HG03139 (cell line): ENCODE data around the gene TWIST1.

Source experiments
- ATAC-seq: cut with Tn5 transposase; IDR thresholded peaks from one replicate; pipeline ENCODE4 v1.9.1; 2021; ENCODE audit not compliant: unreplicated experiment

TWIST1 gene

DNA sequence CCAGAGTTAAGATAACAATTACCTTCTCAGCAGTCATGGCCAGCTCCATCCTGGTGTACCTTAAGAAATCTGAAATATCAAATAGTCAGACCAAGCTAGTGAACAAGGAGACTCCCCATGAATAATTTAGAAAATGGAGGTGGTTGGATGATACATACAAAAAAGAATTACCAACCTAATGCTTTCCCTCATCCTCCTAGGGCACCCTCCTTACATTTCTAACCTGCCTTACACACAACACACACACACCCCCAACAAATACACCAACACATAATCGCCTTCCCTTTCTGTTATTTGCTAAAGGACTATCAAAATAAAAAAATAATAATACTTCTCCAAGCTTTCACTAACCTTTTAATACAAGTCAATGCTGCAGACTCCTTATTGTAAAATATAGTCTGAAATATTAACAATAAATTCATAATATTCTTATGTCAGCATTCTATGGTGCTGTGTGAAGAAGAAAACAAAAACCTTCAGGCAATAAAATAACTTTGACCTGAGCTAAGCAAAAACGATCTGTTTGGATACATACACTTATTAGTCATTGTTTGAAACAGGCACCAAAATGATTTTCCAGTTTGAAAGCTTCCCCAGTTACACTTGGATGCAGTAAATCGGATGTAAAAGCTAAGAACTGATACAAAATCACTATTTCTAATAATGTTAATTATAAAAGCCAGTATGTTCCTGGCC lies 3.4 kb downstream of the TWIST1 start:
- no peak for ATAC-seq

DNA sequence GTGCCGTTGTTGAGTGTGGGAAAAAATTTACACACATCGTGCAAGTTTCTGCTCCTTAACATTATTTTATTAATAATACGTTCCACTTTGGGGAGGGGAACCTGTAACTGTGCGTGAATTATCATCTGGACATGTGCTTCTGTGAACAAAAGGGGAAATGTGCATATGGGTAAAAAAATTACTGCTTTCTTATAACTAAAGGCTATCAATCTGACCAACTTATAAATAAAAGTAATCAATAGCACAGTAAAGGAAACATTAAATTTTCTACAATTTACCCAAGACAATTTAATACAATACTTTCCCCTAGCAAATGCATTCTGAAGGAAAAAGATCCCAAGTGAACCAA lies 4.5 kb downstream of the TWIST1 start:
- no peak for ATAC-seq

DNA sequence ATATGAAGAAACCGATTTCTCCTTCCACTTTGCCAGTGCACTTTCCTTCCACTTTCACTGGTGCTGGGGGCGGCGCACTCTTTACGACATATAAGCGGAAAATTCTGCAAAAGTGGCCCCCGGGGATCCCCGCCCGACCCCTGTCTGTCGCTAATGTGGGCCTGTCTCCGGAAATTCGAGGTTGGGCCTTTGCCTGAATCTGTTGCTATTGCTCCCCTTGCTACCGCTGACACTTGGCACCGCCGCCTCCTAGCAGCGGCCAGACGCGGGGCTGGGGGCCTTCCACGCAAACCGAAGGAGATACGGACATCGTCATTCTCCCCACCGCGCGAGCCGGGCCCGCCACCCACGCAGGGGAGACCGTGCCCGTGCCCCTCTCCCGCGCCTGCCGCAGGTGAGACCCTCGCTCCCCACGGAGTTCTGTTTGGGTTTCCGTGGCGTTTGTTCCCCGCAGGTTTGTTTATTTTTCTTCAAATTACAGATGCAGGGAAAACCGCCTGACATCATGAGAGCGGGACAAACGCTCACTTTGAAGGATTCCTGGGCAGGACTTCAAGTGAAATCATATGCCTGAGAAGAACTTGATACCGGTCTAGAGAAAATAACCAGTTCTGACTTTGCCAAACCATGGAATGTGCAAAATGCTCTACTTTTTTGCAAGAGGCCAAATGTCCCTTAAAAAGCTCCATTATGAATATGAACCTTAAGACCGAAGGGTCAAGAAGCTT lies 5.0 kb downstream of the TWIST1 start:
- ATAC-seq = no peak

DNA sequence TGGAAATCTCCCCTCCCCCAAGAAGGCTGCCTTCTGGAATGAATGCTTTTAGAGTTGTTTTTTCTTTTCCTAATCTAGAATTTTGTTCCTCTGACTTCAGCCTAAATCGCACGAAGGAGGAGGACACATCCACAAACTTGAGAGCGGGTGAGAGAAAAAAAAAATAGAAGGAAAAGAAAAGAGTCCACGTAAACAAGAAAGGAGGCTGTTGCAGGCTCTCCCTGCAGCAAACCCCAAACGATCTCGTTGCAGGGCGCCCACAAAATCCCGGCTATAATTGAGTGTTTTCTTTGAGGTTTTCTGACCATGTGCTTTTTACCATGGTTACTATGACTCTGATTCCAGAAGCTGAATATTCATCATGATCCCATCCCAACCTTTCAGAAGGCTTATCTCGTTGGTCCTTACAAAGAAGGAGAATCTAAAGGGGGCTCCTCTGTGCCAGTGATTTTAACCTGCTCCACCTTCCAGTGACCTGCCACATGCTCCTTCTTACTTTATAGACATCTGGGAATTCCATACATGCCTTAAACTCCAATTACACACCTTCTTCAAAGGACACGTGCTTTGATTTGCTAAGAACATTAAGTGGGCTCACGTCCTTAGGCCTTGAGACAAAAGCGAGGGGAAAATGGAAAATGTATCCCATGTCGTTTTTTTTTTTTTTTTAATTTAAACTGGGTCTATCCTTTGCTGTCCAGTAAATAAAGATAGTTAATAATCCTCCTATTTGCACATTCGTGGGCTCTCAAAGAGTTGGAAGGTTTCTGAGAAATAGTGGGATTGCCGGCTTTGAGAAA lies 5.8 kb downstream of the TWIST1 start:
- ATAC-seq = no peak

DNA sequence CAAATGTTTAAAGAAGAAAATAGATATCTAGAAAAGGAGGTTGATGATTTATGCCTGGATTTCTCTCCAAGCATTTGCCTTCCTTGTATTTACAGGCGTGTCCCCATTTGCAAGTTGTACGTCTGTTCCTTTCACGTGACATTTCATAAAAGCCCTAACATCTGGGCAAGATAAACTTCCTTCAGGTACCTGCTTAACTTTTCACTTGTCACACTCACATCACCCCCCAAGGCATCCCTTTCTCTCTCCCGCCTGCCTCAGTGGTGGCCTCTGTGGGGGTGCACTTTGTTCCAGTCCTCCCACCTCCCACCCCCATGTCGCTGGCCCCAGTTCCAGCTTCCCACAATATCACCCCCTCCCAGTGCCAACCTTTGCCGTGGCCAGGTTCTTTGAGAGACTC lies 6.7 kb downstream of the TWIST1 start:
- no peak for ATAC-seq

- no peak for ATAC-seq
Observed at GRCh38 chr7:19110026-19110730, 7.3 kb downstream of the TWIST1 start.

- ATAC-seq = no peak
Observed at GRCh38 chr7:19109000-19109946, 8.2 kb downstream of the TWIST1 start.

GRCh38 chr7:19107356-19108146 lies 9.9 kb downstream of the TWIST1 start:
- ATAC-seq = no peak

- no peak for ATAC-seq
Observed at GRCh38 chr7:19107081-19107355, 10.4 kb downstream of the TWIST1 start.

DNA sequence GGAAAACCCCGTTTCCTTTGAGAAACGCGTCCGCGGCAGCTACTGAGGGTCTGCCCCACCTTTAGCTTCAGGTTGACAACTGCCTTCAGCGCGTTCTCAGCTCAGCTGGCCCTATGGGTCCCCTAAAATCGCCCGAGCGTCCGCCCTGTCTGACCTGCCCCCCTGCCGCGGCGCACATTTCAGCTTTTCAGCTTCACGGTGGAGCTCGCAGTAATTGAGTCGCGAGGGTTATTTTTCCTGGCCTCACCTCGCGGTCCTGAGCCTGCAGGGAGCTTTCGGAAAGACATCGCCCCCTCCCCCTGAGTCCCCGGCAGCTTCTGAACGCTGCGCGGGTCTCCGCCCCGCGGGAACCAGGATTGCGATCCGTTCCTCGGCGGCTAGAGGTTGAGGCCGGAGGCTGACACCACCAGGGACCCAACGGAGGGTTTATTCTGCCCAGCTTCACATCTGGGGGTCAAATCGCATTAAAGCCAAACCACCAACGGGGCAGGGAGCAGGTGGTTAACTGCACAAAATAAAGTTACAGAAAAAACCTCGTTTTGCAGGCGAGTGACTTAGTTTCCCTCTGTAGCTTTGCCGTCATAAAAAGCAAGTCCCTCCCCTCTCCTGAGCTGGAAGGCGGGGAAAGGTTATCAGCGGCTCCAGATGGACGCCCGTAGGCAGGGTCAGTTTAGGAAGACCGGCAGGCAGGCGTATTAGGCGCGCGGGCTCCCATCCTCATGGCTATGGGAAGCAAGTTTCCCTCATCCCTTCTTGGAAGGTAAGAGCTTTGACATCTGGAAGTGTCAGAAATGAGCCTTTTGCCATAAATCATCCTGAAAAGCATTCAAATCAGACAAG lies 11.0 kb downstream of the TWIST1 start:
- ATAC-seq = no peak

- ATAC-seq = no peak
Observed at GRCh38 chr7:19105546-19105945, 11.9 kb downstream of the TWIST1 start.

- no peak for ATAC-seq
Observed at GRCh38 chr7:19104811-19105210, 12.6 kb downstream of the TWIST1 start.

DNA sequence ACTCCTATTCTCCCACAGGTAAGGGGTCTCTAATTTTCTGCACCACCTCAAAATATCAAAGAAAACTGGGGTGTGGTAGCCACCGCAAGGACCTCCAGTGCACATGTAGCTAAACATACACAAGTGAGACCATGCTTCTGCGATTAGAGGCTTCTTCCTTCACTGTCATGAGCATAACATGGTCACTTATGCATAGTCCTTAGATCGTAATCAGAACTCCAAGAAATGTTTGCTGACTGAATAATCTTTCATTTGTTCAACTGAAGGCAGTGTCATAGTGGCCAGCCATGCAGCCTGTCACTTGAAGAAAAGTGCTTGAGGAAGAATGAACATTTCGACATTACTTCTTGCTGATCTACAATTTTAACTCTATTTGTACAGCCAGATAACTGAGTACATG lies 14.6 kb downstream of the TWIST1 start:
- no peak for ATAC-seq

DNA sequence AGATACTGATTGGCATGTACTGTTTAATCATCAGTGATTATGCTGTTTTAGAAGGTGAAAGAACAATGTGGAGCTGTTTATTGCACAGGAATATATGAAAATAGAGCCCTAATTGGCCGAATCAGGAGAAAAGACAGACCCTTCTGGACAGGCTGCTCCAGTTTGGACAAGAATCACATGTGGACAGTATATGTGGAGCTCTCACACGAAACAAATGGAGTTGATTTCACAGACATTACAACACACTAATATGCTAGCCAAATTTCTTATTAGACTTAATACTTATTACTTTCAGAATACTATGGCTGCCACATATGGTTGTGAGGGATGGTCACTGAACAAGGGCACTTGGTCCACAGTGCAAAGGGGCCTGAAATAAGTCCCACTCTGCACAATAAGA lies 15.5 kb downstream of the TWIST1 start:
- no peak for ATAC-seq

- ATAC-seq = no peak
Observed at GRCh38 chr7:19101472-19101871, 16.0 kb downstream of the TWIST1 start.

DNA sequence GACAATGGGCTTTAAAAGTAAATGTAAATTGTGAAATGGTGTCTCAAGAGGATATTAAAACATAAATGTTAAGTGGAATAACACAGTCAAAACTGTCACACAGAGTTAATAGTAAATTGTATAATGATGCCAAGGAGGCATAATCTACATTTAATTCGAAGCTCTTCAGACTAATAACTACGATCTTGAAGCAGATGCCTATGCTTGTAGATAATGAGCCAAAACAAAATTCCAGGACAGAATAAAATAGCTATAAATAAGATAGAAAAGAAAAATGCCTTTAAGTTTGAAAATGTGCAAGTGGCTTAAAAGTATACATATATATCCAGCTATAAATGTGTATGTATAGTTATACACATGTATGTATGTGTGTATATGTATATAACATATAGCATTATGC lies 17.5 kb downstream of the TWIST1 start:
- ATAC-seq = no peak

GRCh38 chr7:19099194-19099593 lies 18.2 kb downstream of the TWIST1 start:
- ATAC-seq = no peak

- no peak for ATAC-seq
Observed at GRCh38 chr7:19098510-19098909, 18.9 kb downstream of the TWIST1 start.
